NCI-H774 (cell line): ENCODE results near the gene PHF12.

ENCODE experiments used
- DNase-seq: peaks from one replicate; lab custom pipeline; 2025; lab: John Stamatoyannopoulos, UW

Gene PHF12

GRCh38 chr17:28975031-28975430 lies 23.7 kb upstream of the PHF12 start:
- no peak for DNase-seq

- DNase-seq = no peak
Measured at GRCh38 chr17:28974451-28974850, 23.1 kb upstream of the PHF12 start.

GRCh38 chr17:28973425-28973824 lies 22.1 kb upstream of the PHF12 start:
- DNase-seq = no peak

- no peak for DNase-seq
Measured at GRCh38 chr17:28972437-28972836, 21.1 kb upstream of the PHF12 start.

- DNase-seq = no peak
Measured at GRCh38 chr17:28970879-28971278, 19.6 kb upstream of the PHF12 start.

GRCh38 chr17:28969706-28970393 lies 18.5 kb upstream of the PHF12 start:
- DNase-seq = no peak

GRCh38 chr17:28968914-28969295 lies 17.6 kb upstream of the PHF12 start:
- DNase-seq = no peak

- no peak for DNase-seq
Measured at GRCh38 chr17:28968231-28968913, 17.1 kb upstream of the PHF12 start.

GRCh38 chr17:28967221-28968135 lies 16.2 kb upstream of the PHF12 start:
- DNase-seq = no peak

GRCh38 chr17:28963841-28964240 lies 12.5 kb upstream of the PHF12 start:
- DNase-seq = no peak

GRCh38 chr17:28963055-28963611 lies 11.8 kb upstream of the PHF12 start:
- DNase-seq = no peak

- no peak for DNase-seq
Measured at GRCh38 chr17:28961391-28961790, 10.1 kb upstream of the PHF12 start.

GRCh38 chr17:28960256-28961061 lies 9.1 kb upstream of the PHF12 start:
- DNase-seq = no peak

GRCh38 chr17:28959471-28959871 lies 8.2 kb upstream of the PHF12 start:
- DNase-seq = no peak

- DNase-seq = no peak
Measured at GRCh38 chr17:28958820-28959455, 7.6 kb upstream of the PHF12 start.

GRCh38 chr17:28957992-28958355 lies 6.7 kb upstream of the PHF12 start:
- DNase-seq = no peak

- DNase-seq = no peak
Measured at GRCh38 chr17:28957277-28957991, 6.1 kb upstream of the PHF12 start.

GRCh38 chr17:28956861-28957260 lies 5.5 kb upstream of the PHF12 start:
- DNase-seq = no peak

GRCh38 chr17:28956112-28956511 lies 4.8 kb upstream of the PHF12 start:
- no peak for DNase-seq

GRCh38 chr17:28955408-28955807 lies 4.1 kb upstream of the PHF12 start:
- no peak for DNase-seq

- DNase-seq = no peak
Measured at GRCh38 chr17:28954886-28955285, 3.6 kb upstream of the PHF12 start.
